Kidney epithelial cell (primary cell): ENCODE data around the gene JKAMP. TPM values are rescaled to one million over a fixed set of nuclear protein-coding genes. Genes with fewer than 3 reads are reported as not detected.

Experiments used
- DNase-seq: peaks from one replicate; pipeline ENCODE4 v3.0.0-alpha.2; 2010; ENCODE audit warnings: low read depth
- H3K27me3 ChIP-seq: 2 replicates; pipeline ENCODE4 v1.6.0; 2011; ENCODE audit warnings: low read length; ENCODE audit not compliant: control insufficient read depth, insufficient read depth
- H3K36me3 ChIP-seq: 2 replicates; pipeline ENCODE4 v1.5.1; 2011; ENCODE audit warnings: low read length; ENCODE audit not compliant: control insufficient read depth, insufficient read depth
- H3K4me3 ChIP-seq: 2 replicates; pipeline ENCODE4 v1.5.1; 2011; ENCODE audit warnings: low read depth, mild to moderate bottlenecking, control low read depth, low read length
- CTCF ChIP-seq: IDR thresholded peaks from 2 replicates; pipeline ENCODE4 v1.5.1; 2011; ENCODE audit warnings: mild to moderate bottlenecking, moderate library complexity, low read length, control low read depth, inconsistent platforms; ENCODE audit not compliant: insufficient read depth, poor library complexity, severe bottlenecking
- total RNA-seq: library from RNA; depleted of rRNA; stranded (reverse); fragments of >200 nt; gene quantifications from 2 replicates; pipeline ENCODE4 v1.2.3, GENCODE V29; 2015

Gene JKAMP
- total RNA-seq, 1 donor from 2014 or later, result 66.7 TPM

DNA sequence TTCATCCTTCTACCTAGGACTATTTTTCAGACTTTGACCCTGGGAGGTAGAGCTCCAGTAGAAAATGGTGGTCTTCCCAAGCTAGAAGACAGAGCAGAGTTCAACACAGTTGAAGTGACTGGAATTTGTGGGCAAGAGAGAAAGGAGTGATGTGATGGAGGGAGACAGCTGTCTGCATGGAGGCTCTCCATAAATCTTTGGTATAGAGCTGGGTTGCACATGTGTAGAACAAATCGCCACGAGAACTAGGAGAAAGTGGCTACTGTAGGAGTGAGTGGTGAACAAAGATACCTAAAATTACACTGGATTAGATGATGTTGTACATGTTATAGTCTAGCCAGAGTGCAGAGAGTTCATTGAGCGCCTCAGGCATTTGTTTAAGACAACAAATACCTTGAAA, 33.6 kb upstream of the JKAMP start:
- no peak for DNase-seq
- TF ChIP-seq CTCF, result no peak
- no peaks in the 10 kb centered on the region for H3K36me3 ChIP-seq
- no peak overlapping the region for H3K4me3 ChIP-seq
- no peaks in the 10 kb centered on the region for H3K27me3 ChIP-seq

- H3K36me3 ChIP-seq, result no peaks in the 10 kb centered on the region
- no peak for DNase-seq
- TF ChIP-seq CTCF, result no peak
- H3K4me3 ChIP-seq, result no peak overlapping the region
- no peaks in the 10 kb centered on the region for H3K27me3 ChIP-seq
These were observed 32.5 kb upstream of the JKAMP start for GRCh38 chr14:59451849-59452248.

DNA sequence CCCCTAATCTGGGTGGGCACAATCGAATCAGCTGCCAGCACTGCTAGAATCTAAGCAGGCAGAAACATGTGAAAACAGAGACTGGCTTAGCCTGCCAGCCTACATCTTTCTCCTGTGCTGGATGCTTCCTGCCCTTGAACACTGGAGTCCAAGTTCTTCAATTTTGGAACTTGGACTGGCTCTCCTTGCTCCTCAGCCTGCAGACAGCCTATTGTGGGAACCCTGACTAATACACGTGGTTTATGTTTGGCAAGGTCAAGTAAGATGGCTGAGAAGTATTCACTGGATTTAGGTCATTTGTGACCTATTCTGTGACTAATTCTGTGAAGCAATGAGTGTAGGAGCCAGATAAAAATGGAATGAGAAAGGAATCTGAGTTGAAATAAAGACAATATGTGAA, 30.2 kb upstream of the JKAMP start:
- Histone ChIP-seq H3K4me3 (no peak overlapping the region), H3K27me3 (no peaks in the 10 kb centered on the region), H3K36me3 (no peaks in the 10 kb centered on the region)
- TF ChIP-seq CTCF, result no peak
- peak; percentile 72 for DNase-seq

- H3K27me3 ChIP-seq, result no peaks in the 10 kb centered on the region
- no peak overlapping the region for H3K4me3 ChIP-seq
- H3K36me3 ChIP-seq, result no peaks in the 10 kb centered on the region
- no peak for DNase-seq
- TF ChIP-seq CTCF, result no peak
These were observed 28.9 kb upstream of the JKAMP start for GRCh38 chr14:59455411-59455810.

- TF ChIP-seq CTCF, result no peak
- no peaks in the 10 kb centered on the region for H3K27me3 ChIP-seq
- no peak overlapping the region for H3K4me3 ChIP-seq
- H3K36me3 ChIP-seq, result no peaks in the 10 kb centered on the region
- DNase-seq, result no peak
These were observed 25.8 kb upstream of the JKAMP start for GRCh38 chr14:59458486-59458885.

DNA sequence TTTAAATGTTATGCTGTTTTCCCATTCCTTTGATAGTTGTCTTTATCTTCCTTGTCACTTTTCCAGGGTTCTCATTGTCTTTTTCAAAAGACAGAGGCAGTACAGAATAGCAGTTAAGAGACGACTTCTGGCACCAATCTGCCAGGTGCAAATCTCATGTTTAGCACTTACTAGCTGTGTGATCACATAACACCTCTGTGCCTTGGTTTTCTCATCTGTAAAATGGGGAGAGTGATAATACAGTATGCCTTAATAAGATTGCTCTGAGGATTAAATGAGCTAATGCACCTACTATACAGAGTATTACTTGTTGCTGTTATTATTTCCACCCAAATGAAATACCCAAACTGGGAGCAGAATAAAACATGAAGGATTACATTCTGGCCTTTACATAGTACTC, 23.9 kb upstream of the JKAMP start:
- H3K36me3 ChIP-seq, result no peaks in the 10 kb centered on the region
- H3K27me3 ChIP-seq, result no peaks in the 10 kb centered on the region
- TF ChIP-seq CTCF, result no peak
- no peak for DNase-seq
- H3K4me3 ChIP-seq, result no peak overlapping the region
